H1 (cell line): Measurements from ENCODE around the gene SEPTIN5. TPM values are rescaled to one million over a fixed set of nuclear protein-coding genes. Genes with fewer than 3 reads are reported as not detected.

Experiments
- BCL11A ChIP-seq, 2 experiments: IDR thresholded peaks; one replicate each; pipeline ENCODE4 v1.6.1; 2011; ENCODE audit warnings: low read depth in 2 of 2, low read length in 2 of 2, mild to moderate bottlenecking in 2 of 2
- EZH2 ChIP-seq: fragments of 200-600 bp; sonication (generic); IDR thresholded peaks from 2 replicates; pipeline ENCODE4 v1.7.1; 2012; ENCODE audit warnings: low read depth, mild to moderate bottlenecking, moderate library complexity, low read length, inconsistent platforms; ENCODE audit not compliant: severe bottlenecking
- MAFK ChIP-seq: IDR thresholded peaks from 2 replicates; pipeline ENCODE4 v1.6.1; 2012; ENCODE audit warnings: low read depth, mild to moderate bottlenecking, improper control_type of control experiment, low read length
- RBBP5 ChIP-seq: IDR thresholded peaks from 2 replicates; pipeline ENCODE4 v1.7.1; 2012; ENCODE audit warnings: low read depth, mild to moderate bottlenecking, inconsistent platforms, low read length, moderate library complexity, borderline replicate concordance
- SUZ12 ChIP-seq: fragments of 200-600 bp; sonication (generic); IDR thresholded peaks from 2 replicates; pipeline ENCODE4 v1.6.1; 2012; ENCODE audit warnings: mild to moderate bottlenecking, inconsistent platforms, low read length, moderate library complexity, mixed read lengths
- ZNF274 ChIP-seq: IDR thresholded peaks from 2 replicates; pipeline ENCODE4 v1.7.0; 2012; ENCODE audit warnings: low read length, borderline replicate concordance; ENCODE audit errors: extremely low read depth
- polyA plus RNA-seq, 7 experiments: library from polyadenylated mRNA; depleted of rRNA in 3 of 7; stranded (reverse) in 5 of 7; unstranded in 2 of 7; fragments of >200 nt in 5 of 7; fragments of 200-250 nt in 2 of 7; gene quantifications; 1 replicate in 5 of 7; 2 replicates in 1 of 7; 4 replicates in 1 of 7; pipeline versions ENCODE4 v1.2.1 to v1.2.3, GENCODE V29; 2011 to 2013; ENCODE audit warnings: missing spikeins in 2 of 7, mixed read lengths in 2 of 7
- total RNA-seq: library from RNA; stranded (reverse); fragmentation: NEBNext Ultra II Directional; extraction: Animal tissue kit (Norgen Biotek cat#: 25700); gene quantifications from 2 replicates; pipeline ENCODE4 v1.2.1, GENCODE V29; 2021
- TF ChIP-seq, protein P1 (sequence below): IDR thresholded peaks from 2 replicates; pipeline ENCODE4 v1.6.1; 2012; ENCODE audit warnings: inconsistent platforms
- TF ChIP-seq, protein P2 (sequence below), 3 experiments: IDR thresholded peaks; 1 replicate in 2 of 3; 2 replicates in 1 of 3; pipeline versions ENCODE4 v1.5.1 to v1.6.1; 2011; ENCODE audit warnings: low read length in 3 of 3, mild to moderate bottlenecking in 3 of 3, inconsistent platforms in 2 of 3, low read depth in 1 of 3, moderate library complexity in 1 of 3; ENCODE audit not compliant: insufficient read depth in 1 of 3; ENCODE audit errors: control extremely low read depth in 1 of 3
- TF ChIP-seq, protein P3 (sequence below): IDR thresholded peaks from 2 replicates; pipeline ENCODE4 v1.6.1; 2012; ENCODE audit warnings: inconsistent platforms

Gene SEPTIN5
- total and polyA plus RNA-seq, 2 of the 8 experiments (the other 6 are each of a cell fraction or from before 2014, with no cell fraction given) = 6.0 to 8.6 TPM

DNA sequence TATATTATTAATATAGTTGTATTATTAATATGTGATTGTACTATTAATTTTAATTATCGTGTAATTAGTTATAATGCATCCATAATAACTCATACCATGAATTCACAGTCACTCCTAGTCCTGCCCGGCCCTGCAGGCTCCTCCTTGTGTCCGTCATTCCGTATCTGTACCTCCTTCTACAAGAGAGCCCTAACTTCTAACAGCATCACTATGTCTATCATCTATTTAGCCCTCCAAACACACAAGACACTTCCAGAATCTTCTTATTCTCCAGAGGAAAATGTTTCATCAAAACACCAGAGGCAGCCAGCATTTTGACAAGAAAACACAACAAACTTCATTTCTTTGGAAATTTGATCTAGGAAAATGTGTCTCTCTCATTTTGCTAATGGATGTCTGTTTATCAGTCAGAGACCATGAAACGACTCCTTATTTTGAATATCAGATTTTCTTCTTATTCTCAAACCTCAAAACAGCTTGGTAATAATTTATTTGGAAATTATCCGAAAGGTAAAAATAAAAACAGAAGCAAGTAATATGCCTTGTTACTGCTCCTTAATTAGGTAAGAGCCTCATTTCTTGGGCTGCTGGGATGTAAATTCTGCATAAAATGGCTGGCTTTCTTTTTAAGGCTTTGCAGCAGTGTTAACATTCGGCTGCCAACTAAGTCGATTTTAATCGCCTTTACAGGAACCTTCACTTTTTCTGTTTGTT is 23.1 kb upstream of the SEPTIN5 start (continued):
- TF ChIP-seq, protein P1, sequence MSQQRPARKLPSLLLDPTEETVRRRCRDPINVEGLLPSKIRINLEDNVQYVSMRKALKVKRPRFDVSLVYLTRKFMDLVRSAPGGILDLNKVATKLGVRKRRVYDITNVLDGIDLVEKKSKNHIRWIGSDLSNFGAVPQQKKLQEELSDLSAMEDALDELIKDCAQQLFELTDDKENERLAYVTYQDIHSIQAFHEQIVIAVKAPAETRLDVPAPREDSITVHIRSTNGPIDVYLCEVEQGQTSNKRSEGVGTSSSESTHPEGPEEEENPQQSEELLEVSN = no peak
- TF ChIP-seq BCL11A (IDR thresholded peaks at IDR 0.05; ENCODE audit: low read depth in 2 of 2, low read length in 2 of 2) (no peak), MAFK (no peak), EZH2 (no peak), RBBP5 (no peak), ZNF274 (no peak), SUZ12 (no peak)
- TF ChIP-seq, protein P2, sequence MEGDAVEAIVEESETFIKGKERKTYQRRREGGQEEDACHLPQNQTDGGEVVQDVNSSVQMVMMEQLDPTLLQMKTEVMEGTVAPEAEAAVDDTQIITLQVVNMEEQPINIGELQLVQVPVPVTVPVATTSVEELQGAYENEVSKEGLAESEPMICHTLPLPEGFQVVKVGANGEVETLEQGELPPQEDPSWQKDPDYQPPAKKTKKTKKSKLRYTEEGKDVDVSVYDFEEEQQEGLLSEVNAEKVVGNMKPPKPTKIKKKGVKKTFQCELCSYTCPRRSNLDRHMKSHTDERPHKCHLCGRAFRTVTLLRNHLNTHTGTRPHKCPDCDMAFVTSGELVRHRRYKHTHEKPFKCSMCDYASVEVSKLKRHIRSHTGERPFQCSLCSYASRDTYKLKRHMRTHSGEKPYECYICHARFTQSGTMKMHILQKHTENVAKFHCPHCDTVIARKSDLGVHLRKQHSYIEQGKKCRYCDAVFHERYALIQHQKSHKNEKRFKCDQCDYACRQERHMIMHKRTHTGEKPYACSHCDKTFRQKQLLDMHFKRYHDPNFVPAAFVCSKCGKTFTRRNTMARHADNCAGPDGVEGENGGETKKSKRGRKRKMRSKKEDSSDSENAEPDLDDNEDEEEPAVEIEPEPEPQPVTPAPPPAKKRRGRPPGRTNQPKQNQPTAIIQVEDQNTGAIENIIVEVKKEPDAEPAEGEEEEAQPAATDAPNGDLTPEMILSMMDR (IDR thresholded peaks at IDR 0.05; ENCODE audit: control extremely low read depth in 1 of 3, insufficient read depth in 1 of 3, low read depth in 1 of 3, low read length in 3 of 3) = no peak
- TF ChIP-seq, protein P3, sequence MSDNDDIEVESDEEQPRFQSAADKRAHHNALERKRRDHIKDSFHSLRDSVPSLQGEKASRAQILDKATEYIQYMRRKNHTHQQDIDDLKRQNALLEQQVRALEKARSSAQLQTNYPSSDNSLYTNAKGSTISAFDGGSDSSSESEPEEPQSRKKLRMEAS = no peak
- TF ChIP-seq, all 59 proteins: peak for 0
